Fibroblast of lung (primary cell): ENCODE data around the gene FAM221B. TPM values are rescaled to one million over a fixed set of nuclear protein-coding genes. Genes with fewer than 3 reads are reported as not detected.

Experiments
- DNase-seq, 2 donors: peaks; one replicate each; pipeline versions ENCODE4 v3.0.0 to v3.0.0-alpha.2; 2010; ENCODE audit warnings: low read depth in 2 of 2
- H2AFZ ChIP-seq: 2 replicates; pipeline ENCODE4 v1.5.1; 2012; ENCODE audit warnings: low read length, control low read depth, inconsistent platforms
- H3K27ac ChIP-seq: 2 replicates; pipeline ENCODE4 v1.5.1; 2011; ENCODE audit warnings: low read length, control low read depth; ENCODE audit not compliant: insufficient read depth
- H3K27me3 ChIP-seq: 2 replicates; pipeline ENCODE4 v1.5.1; 2011; ENCODE audit warnings: mild to moderate bottlenecking, low read length; ENCODE audit not compliant: control insufficient read depth, insufficient read depth
- H3K36me3 ChIP-seq: 2 replicates; pipeline ENCODE4 v1.5.1; 2011; ENCODE audit warnings: low read length; ENCODE audit not compliant: control insufficient read depth, insufficient read depth
- H3K4me1 ChIP-seq: 2 replicates; pipeline ENCODE4 v1.5.1; 2011; ENCODE audit warnings: low read length; ENCODE audit not compliant: control insufficient read depth, insufficient read depth; ENCODE audit errors: extremely low read depth
- H3K4me2 ChIP-seq: 2 replicates; pipeline ENCODE4 v1.5.1; 2011; ENCODE audit warnings: low read length, control low read depth; ENCODE audit not compliant: insufficient read depth; ENCODE audit errors: extremely low read depth
- H3K4me3 ChIP-seq, 4 experiments: fragments of 200-600 bp in 1 of 4; sonication (generic) in 1 of 4; replicated peaks in 1 of 4; 2 replicates each; pipeline ENCODE4 v1.5.1; 2011 to 2016; ENCODE audit warnings: low read length in 4 of 4, low read depth in 3 of 4, mild to moderate bottlenecking in 3 of 4, control low read depth in 2 of 4, inconsistent platforms in 1 of 4, mixed read lengths in 1 of 4; ENCODE audit not compliant: insufficient read depth in 1 of 4; ENCODE audit errors: control extremely low read depth in 1 of 4
- H3K79me2 ChIP-seq: 2 replicates; pipeline ENCODE4 v1.5.1; 2012; ENCODE audit warnings: mild to moderate bottlenecking, low read length, inconsistent platforms; ENCODE audit not compliant: control insufficient read depth, insufficient read depth
- H3K9ac ChIP-seq: 2 replicates; pipeline ENCODE4 v1.5.1; 2011; ENCODE audit warnings: mild to moderate bottlenecking, low read length, control low read depth; ENCODE audit not compliant: insufficient read depth
- H3K9me3 ChIP-seq: 2 replicates; pipeline ENCODE4 v1.5.1; 2012; ENCODE audit warnings: low read depth, low read length; ENCODE audit not compliant: control insufficient read depth, insufficient read depth
- H4K20me1 ChIP-seq: 2 replicates; pipeline ENCODE4 v1.5.1; 2011; ENCODE audit warnings: low read length; ENCODE audit not compliant: control insufficient read depth, insufficient read depth; ENCODE audit errors: extremely low read depth
- CTCF ChIP-seq, 2 donors: IDR thresholded peaks in 1 of 2; conservative IDR thresholded peaks in 1 of 2; 1 replicate in 1 of 2; 2 replicates in 1 of 2; pipeline ENCODE4 v1.5.1; 2011 to 2012; ENCODE audit warnings: low read length in 2 of 2, control low read depth in 1 of 2, inconsistent platforms in 1 of 2, low read depth in 1 of 2, mild to moderate bottlenecking in 1 of 2
- EZH2 ChIP-seq: IDR thresholded peaks from 2 replicates; pipeline ENCODE4 v1.5.1; 2012; ENCODE audit warnings: low read length, control low read depth, mild to moderate bottlenecking; ENCODE audit errors: missing control alignments
- polyA plus RNA-seq, 2 donors: library from polyadenylated mRNA; depleted of rRNA in 1 of 2; stranded (reverse) in 1 of 2; unstranded in 1 of 2; fragments of >200 nt; gene quantifications; 2 replicates each; pipeline ENCODE4 v1.2.1, GENCODE V29; 2011 to 2012; ENCODE audit warnings: missing spikeins in 1 of 2
- total RNA-seq: library from RNA; depleted of rRNA; stranded (reverse); fragments of >200 nt; gene quantifications from 2 replicates; pipeline ENCODE4 v1.2.1, GENCODE V29; 2014

FAM221B gene
- total and polyA plus RNA-seq, 2 donors (not counting 1 experiment from before 2014, with no cell fraction given) = not detected

- Histone ChIP-seq H4K20me1 (no peaks in the 10 kb centered on the region), H3K4me2 (no peak within 1 kb of the TSS), H3K9ac (no peak within 1 kb of the TSS), H3K4me1 (no peaks in the 10 kb centered on the region), H3K27me3 (no peaks in the 10 kb centered on the region), H2AFZ (no peak within 1 kb of the TSS), H3K9me3 (no peaks in the 10 kb centered on the region), H3K79me2 (no peaks in the 10 kb centered on the region), H3K27ac (no peak within 1 kb of the TSS), H3K4me3 (no peak within 1 kb of the TSS), H3K36me3 (no peaks in the 10 kb centered on the region)
- no peak for DNase-seq
- TF ChIP-seq CTCF (conservative IDR thresholded peaks at IDR 0.05 in 1 of 2, IDR thresholded peaks at IDR 0.05 in 1 of 2; ENCODE audit: low read depth in 1 of 2, low read length in 2 of 2) = no peak
- TF ChIP-seq EZH2 = no peak
These were observed 41.9 kb upstream of the FAM221B start, which contains the start of gene OR13J1 for GRCh38 chr9:35870351-35870923. Gene OR13J1 (minus strand): TSS chr9:35870401. CDS start chr9:35870401, 0 bp downstream.

- Histone ChIP-seq H3K4me1 (no peaks in the 10 kb centered on the region), H3K36me3 (no peaks in the 10 kb centered on the region), H3K9ac (no peak overlapping the region), H3K9me3 (no peaks in the 10 kb centered on the region), H3K4me3 (no peak overlapping the region), H3K79me2 (no peaks in the 10 kb centered on the region), H3K27ac (no peak overlapping the region), H3K4me2 (no peak overlapping the region), H4K20me1 (no peaks in the 10 kb centered on the region), H2AFZ (no peak overlapping the region), H3K27me3 (no peaks in the 10 kb centered on the region)
- DNase-seq = no peak
- no peak for TF ChIP-seq CTCF (conservative IDR thresholded peaks at IDR 0.05 in 1 of 2, IDR thresholded peaks at IDR 0.05 in 1 of 2; ENCODE audit: low read depth in 1 of 2, low read length in 2 of 2)
- TF ChIP-seq EZH2 = no peak
These were observed 41.2 kb upstream of the FAM221B start for GRCh38 chr9:35869621-35870216.

- H3K9ac ChIP-seq = no peak overlapping the region
- H3K36me3 ChIP-seq = no peaks in the 10 kb centered on the region
- no peak for TF ChIP-seq CTCF (conservative IDR thresholded peaks at IDR 0.05 in 1 of 2, IDR thresholded peaks at IDR 0.05 in 1 of 2; ENCODE audit: low read depth in 1 of 2, low read length in 2 of 2)
- no peak for TF ChIP-seq EZH2
- no peak overlapping the region for H3K4me3 ChIP-seq
- H2AFZ ChIP-seq = no peak overlapping the region
- DNase-seq = no peak
- H3K4me2 ChIP-seq = no peak overlapping the region
- H4K20me1 ChIP-seq = no peaks in the 10 kb centered on the region
- no peaks in the 10 kb centered on the region for H3K9me3 ChIP-seq
- H3K79me2 ChIP-seq = no peaks in the 10 kb centered on the region
- H3K27me3 ChIP-seq = peaks cover under 1% of the 10 kb centered on the region
- no peak overlapping the region for H3K27ac ChIP-seq
- no peaks in the 10 kb centered on the region for H3K4me1 ChIP-seq
These were observed 40.4 kb upstream of the FAM221B start for GRCh38 chr9:35868933-35869332.
